GM23338 (cell line): ENCODE measurements around the gene CHAC1. TPM values are rescaled to one million over a fixed set of nuclear protein-coding genes. Genes with fewer than 3 reads are reported as not detected.

Experiments used
- ATAC-seq: fragments of 200-7000 bp; cut with Tn5 transposase; 3 replicates; pipeline ENCODE4 v1.9.1; 2020
- DNase-seq: peaks from one replicate; pipeline ENCODE4 v3.0.0-alpha.2; 2015; ENCODE audit warnings: low spot score
- H2AFZ ChIP-seq: fragments of 200-600 bp; sonication (generic); 2 replicates; pipeline ENCODE4 v1.8.0; 2016; ENCODE audit warnings: antibody characterized with exemption, mild to moderate bottlenecking, moderate library complexity
- H3F3A ChIP-seq: fragments of 200-600 bp; sonication (generic); replicated peaks from 2 replicates; pipeline ENCODE4 v1.8.0; 2017; ENCODE audit warnings: antibody characterized with exemption, mixed run types, low read depth
- H3K27ac ChIP-seq: fragments of 200-600 bp; sonication (generic); 2 replicates; pipeline ENCODE4 v1.6.1; 2016; ENCODE audit warnings: low read depth
- H3K27me3 ChIP-seq: fragments of 200-600 bp; sonication (generic); 2 replicates; pipeline ENCODE4 v1.8.0; 2016; ENCODE audit warnings: mild to moderate bottlenecking, mixed run types, moderate library complexity; ENCODE audit not compliant: insufficient read depth
- H3K36me3 ChIP-seq: fragments of 200-600 bp; sonication (generic); 2 replicates; pipeline ENCODE4 v1.8.0; 2016; ENCODE audit warnings: mild to moderate bottlenecking; ENCODE audit not compliant: insufficient read depth
- H3K4me1 ChIP-seq: fragments of 200-600 bp; sonication (generic); 2 replicates; pipeline ENCODE4 v1.8.0; 2016; ENCODE audit warnings: mild to moderate bottlenecking, moderate library complexity; ENCODE audit not compliant: insufficient read depth
- H3K4me2 ChIP-seq: fragments of 200-600 bp; sonication (generic); 2 replicates; pipeline ENCODE4 v1.7.1; 2017; ENCODE audit warnings: mixed run types
- H3K4me3 ChIP-seq: fragments of 200-600 bp; sonication (generic); 2 replicates; pipeline ENCODE4 v1.6.1; 2016; ENCODE audit warnings: mixed run types
- H3K79me2 ChIP-seq: fragments of 200-600 bp; sonication (generic); replicated peaks from 2 replicates; pipeline ENCODE4 v1.8.0; 2017; ENCODE audit warnings: mild to moderate bottlenecking; ENCODE audit not compliant: insufficient read depth
- H3K9me2 ChIP-seq: fragments of 200-600 bp; sonication (generic); 2 replicates; pipeline ENCODE4 v1.8.0; 2017; ENCODE audit not compliant: insufficient read depth
- H4K20me1 ChIP-seq: fragments of 200-600 bp; sonication (generic); replicated peaks from 2 replicates; pipeline ENCODE4 v1.8.0; 2017; ENCODE audit warnings: mild to moderate bottlenecking; ENCODE audit not compliant: insufficient read depth
- H3K27ac Mint-ChIP-seq: 2 replicates; pipeline ENCODE4 v1.8.0; 2020; ENCODE audit warnings: inconsistent platforms, mild to moderate bottlenecking, moderate library complexity, mixed read lengths
- H3K27me3 Mint-ChIP-seq: 3 replicates; pipeline ENCODE4 v1.8.0; 2022; ENCODE audit warnings: low read depth, mild to moderate bottlenecking, moderate library complexity, mixed read lengths, inconsistent platforms; ENCODE audit not compliant: insufficient read depth, poor library complexity
- H3K36me3 Mint-ChIP-seq: 3 replicates; pipeline ENCODE4 v1.8.0; 2021; ENCODE audit warnings: low read depth, mild to moderate bottlenecking, inconsistent platforms, moderate library complexity, mixed read lengths
- H3K4me1 Mint-ChIP-seq: 3 replicates; pipeline ENCODE4 v1.8.0; 2020; ENCODE audit warnings: mild to moderate bottlenecking, inconsistent platforms, mixed read lengths
- H3K4me3 Mint-ChIP-seq: 3 replicates; pipeline ENCODE4 v1.8.0; 2021; ENCODE audit warnings: moderate library complexity, mild to moderate bottlenecking, inconsistent platforms, mixed read lengths
- H3K9me3 Mint-ChIP-seq: 3 replicates; pipeline ENCODE4 v1.8.0; 2020; ENCODE audit warnings: moderate library complexity, mild to moderate bottlenecking, inconsistent platforms, mixed read lengths
- CREB1 ChIP-seq: fragments of 250-450 bp; sonication (Bioruptor Pico); IDR thresholded peaks from 2 replicates; pipeline ENCODE4 v1.5.0; 2020; ENCODE audit warnings: low read depth, mild to moderate bottlenecking, moderate library complexity
- CTCF ChIP-seq, 2 experiments: fragments of 200-600 bp in 1 of 2; sonication (generic) in 1 of 2; conservative IDR thresholded peaks; 2 replicates each; pipeline versions ENCODE4 v1.5.1 to v1.6.1; 2016 to 2017; ENCODE audit warnings: antibody characterized with exemption in 2 of 2, low read depth in 2 of 2, mild to moderate bottlenecking in 2 of 2, moderate library complexity in 1 of 2
- ETS1 ChIP-seq: IDR thresholded peaks from 2 replicates; pipeline ENCODE4 v1.6.1; 2016; ENCODE audit warnings: antibody characterized with exemption
- EZH2 ChIP-seq: fragments of 200-600 bp; sonication (generic); IDR thresholded peaks from one replicate; pipeline ENCODE4 v1.8.0; 2017; ENCODE audit warnings: antibody characterized with exemption, mild to moderate bottlenecking, low read depth; ENCODE audit not compliant: unreplicated experiment
- EZH2phosphoT487 ChIP-seq: fragments of 200-600 bp; sonication (generic); IDR thresholded peaks from one replicate; pipeline ENCODE4 v1.8.1; 2018; ENCODE audit warnings: antibody characterized with exemption; ENCODE audit not compliant: unreplicated experiment
- JUNB ChIP-seq: IDR thresholded peaks from one replicate; pipeline ENCODE4 v1.6.1; 2016; ENCODE audit warnings: antibody characterized with exemption; ENCODE audit not compliant: unreplicated experiment
- NANOG ChIP-seq: IDR thresholded peaks from 2 replicates; pipeline ENCODE4 v1.6.1; 2016; ENCODE audit warnings: antibody characterized with exemption, borderline replicate concordance
- POLR2AphosphoS5 ChIP-seq: IDR thresholded peaks from 2 replicates; pipeline ENCODE4 v1.6.1; 2016; ENCODE audit warnings: antibody characterized with exemption, low read depth
- REST ChIP-seq: IDR thresholded peaks from one replicate; pipeline ENCODE4 v1.6.1; 2018; ENCODE audit warnings: antibody characterized with exemption; ENCODE audit not compliant: unreplicated experiment
- STAT1 ChIP-seq: IDR thresholded peaks from one replicate; pipeline ENCODE4 v1.6.1; 2016; ENCODE audit warnings: antibody characterized with exemption; ENCODE audit not compliant: unreplicated experiment
- ZNF114 ChIP-seq: fragments of 250-450 bp; sonication (Bioruptor Pico); IDR thresholded peaks from 2 replicates; pipeline ENCODE4 v1.5.0; 2020; ENCODE audit warnings: mild to moderate bottlenecking, moderate library complexity
- ZNF331 ChIP-seq: fragments of 250-450 bp; sonication (Bioruptor Pico); IDR thresholded peaks from 2 replicates; pipeline ENCODE4 v1.5.0; 2020; ENCODE audit warnings: low read depth, mild to moderate bottlenecking, moderate library complexity
- polyA plus RNA-seq: library from polyadenylated mRNA; unstranded; fragments of >200 nt; fragmentation: Nextera tagmentation; extraction: Ambion mirVana; gene quantifications from 2 replicates; pipeline ENCODE4 v1.2.1, GENCODE V29; 2016
- total RNA-seq: library from RNA; depleted of rRNA; stranded (reverse); fragments of >200 nt; shearing (Covaris generic); gene quantifications from 2 replicates; pipeline ENCODE4 v1.2.3, GENCODE V29; 2014

The CHAC1 gene
- total and polyA plus RNA-seq, 2 experiments from 2014 or later, result 73.0 to 124 TPM

GRCh38 chr15:40926659-40927494 lies 26.4 kb upstream of the CHAC1 start:
- Histone ChIP-seq H3K4me1 (peaks cover 23% of the 10 kb centered on the region), H4K20me1 (peaks cover 16% of the 10 kb centered on the region; the same call in 1 of the 2 replicates), H2AFZ (peak overlapping the region; percentile 93), H3F3A (peaks cover 18% of the 10 kb centered on the region), H3K9me2 (no peaks in the 10 kb centered on the region), H3K36me3 (no peaks in the 10 kb centered on the region), H3K4me2 (peak overlapping the region; percentile 99), H3K27me3 (peaks cover 100% of the 10 kb centered on the region), H3K27ac (no peak overlapping the region), H3K79me2 (no peaks in the 10 kb centered on the region), H3K4me3 (peak overlapping the region; percentile 88)
- no peaks in the 10 kb centered on the region; the same call in 2 of the 3 replicates for H3K9me3 Mint-ChIP-seq
- H3K27ac Mint-ChIP-seq, result no peak overlapping the region
- H3K36me3 Mint-ChIP-seq, result no peaks in the 10 kb centered on the region; the same call in 2 of the 3 replicates
- H3K27me3 Mint-ChIP-seq, result peaks cover 100% of the 10 kb centered on the region
- no peak for ATAC-seq
- TF ChIP-seq EZH2phosphoT487 (peak; percentile 61), CREB1 (CRISPR knock-in tag) (no peak), EZH2 (peak; percentile 94), REST (no peak)
- H3K4me3 Mint-ChIP-seq, result peak overlapping the region; percentile 67
- peak; percentile 64 for DNase-seq
- peaks cover 35% of the 10 kb centered on the region for H3K4me1 Mint-ChIP-seq

GRCh38 chr15:40927495-40927872 lies 25.8 kb upstream of the CHAC1 start:
- H3K27me3 Mint-ChIP-seq, result peaks cover 100% of the 10 kb centered on the region
- H3K4me2 ChIP-seq, result peak overlapping the region; percentile 99
- TF ChIP-seq JUNB (no peak), ZNF114 (no peak), POLR2AphosphoS5 (no peak), ZNF331 (CRISPR knock-in tag) (no peak), NANOG (no peak), CTCF (conservative IDR thresholded peaks at IDR 0.05; ENCODE audit: low read depth in 2 of 2) (no peak), STAT1 (no peak), REST (no peak), EZH2phosphoT487 (no peak), CREB1 (CRISPR knock-in tag) (no peak), EZH2 (no peak), ETS1 (no peak)

More at GRCh38 chr15:40927495-40927872, 25.8 kb upstream of the CHAC1 start:
- Mint-ChIP-seq H3K9me3 (no peaks in the 10 kb centered on the region; the same call in 2 of the 3 replicates), H3K27ac (no peak overlapping the region), H3K36me3 (no peaks in the 10 kb centered on the region; the same call in 2 of the 3 replicates), H3K4me3 (peak overlapping the region; percentile 67), H3K4me1 (peaks cover 41% of the 10 kb centered on the region)
- peak; percentile 56 for DNase-seq
- no peaks in the 10 kb centered on the region for H3K9me2 ChIP-seq
- no peaks in the 10 kb centered on the region for H3K36me3 ChIP-seq
- no peak for ATAC-seq
- H3K4me3 ChIP-seq, result peak overlapping the region; percentile 88
- peaks cover 16% of the 10 kb centered on the region; the same call in 1 of the 2 replicates for H4K20me1 ChIP-seq
- H3K79me2 ChIP-seq, result no peaks in the 10 kb centered on the region
- H3K27ac ChIP-seq, result no peak overlapping the region
- H2AFZ ChIP-seq, result no peak overlapping the region
- peaks cover 19% of the 10 kb centered on the region for H3F3A ChIP-seq
- peaks cover 23% of the 10 kb centered on the region for H3K4me1 ChIP-seq
- peaks cover 100% of the 10 kb centered on the region for H3K27me3 ChIP-seq
